ENCODE measurements around the gene MYO5A. TPM values are rescaled to one million over a fixed set of nuclear protein-coding genes. Genes with fewer than 3 reads are reported as not detected.

Gene MYO5A
- total and polyA plus RNA-seq, 9 donors = 3.8 to 26.5 (median 15.1) TPM

GRCh38 chr15:52505151-52505550 is 23.5 kb downstream of the MYO5A start:
- intact Hi-C loops (cut with DNase I) = no loop called here
- no peak overlapping the region for H3K27ac ChIP-seq
- H3K27me3 ChIP-seq = no peaks in the 10 kb centered on the region
- no peak for DNase-seq
- no peaks in the 10 kb centered on the region for H3K4me1 ChIP-seq (ENCODE audit: insufficient read depth)
- H3K36me3 ChIP-seq = no peaks in the 10 kb centered on the region
- TF ChIP-seq EP300 (IDR thresholded peaks at IDR 0.05) (no peak), POLR2A (IDR thresholded peaks at IDR 0.05) (no peak), CTCF (IDR thresholded peaks at IDR 0.05) (no peak)
- no peak overlapping the region for H3K4me3 ChIP-seq
- H3K9me3 ChIP-seq = no peaks in the 10 kb centered on the region
- WGBS, 3 donors = 93 to 96% (median 93%) methylated on average over 6 of the region's 6 CpGs

GRCh38 chr15:52503788-52504496 is 24.7 kb downstream of the MYO5A start:
- intact Hi-C loops (cut with DNase I) = no loop called here
- Histone ChIP-seq H3K4me3 (no peak overlapping the region), H3K27ac (no peak overlapping the region), H3K9me3 (no peaks in the 10 kb centered on the region), H3K27me3 (no peaks in the 10 kb centered on the region), H3K4me1 (ENCODE audit: insufficient read depth) (no peaks in the 10 kb centered on the region), H3K36me3 (no peaks in the 10 kb centered on the region)
- WGBS, 3 donors = 82 to 92% (median 91%) methylated on average over 5 of the region's 5 CpGs
- DNase-seq = no peak
- TF ChIP-seq POLR2A (IDR thresholded peaks at IDR 0.05) (no peak), CTCF (IDR thresholded peaks at IDR 0.05) (no peak), EP300 (IDR thresholded peaks at IDR 0.05) (no peak)

GRCh38 chr15:52502608-52503007 is 26.1 kb downstream of the MYO5A start:
- intact Hi-C loops (cut with DNase I) = no loop called here
- DNase-seq = no peak
- Histone ChIP-seq H3K4me1 (ENCODE audit: insufficient read depth) (no peaks in the 10 kb centered on the region), H3K9me3 (no peaks in the 10 kb centered on the region), H3K36me3 (no peaks in the 10 kb centered on the region), H3K27me3 (no peaks in the 10 kb centered on the region), H3K4me3 (no peak overlapping the region), H3K27ac (no peak overlapping the region)
- no peak for TF ChIP-seq POLR2A (IDR thresholded peaks at IDR 0.05)
- TF ChIP-seq CTCF (IDR thresholded peaks at IDR 0.05) = no peak
- no peak for TF ChIP-seq EP300 (IDR thresholded peaks at IDR 0.05)
- WGBS, 3 donors = 79 to 93% (median 89%) methylated on average over 1 of the region's 1 CpG

- Histone ChIP-seq H3K27me3 (no peaks in the 10 kb centered on the region), H3K4me3 (no peak overlapping the region), H3K36me3 (no peaks in the 10 kb centered on the region), H3K4me1 (ENCODE audit: insufficient read depth) (no peaks in the 10 kb centered on the region), H3K9me3 (no peaks in the 10 kb centered on the region), H3K27ac (no peak overlapping the region)
- 89 to 92% (median 90%) methylated on average over 3 of the region's 3 CpGs for WGBS, 3 donors
- intact Hi-C loops (cut with DNase I) = no loop called here
- no peak for DNase-seq
- TF ChIP-seq POLR2A (IDR thresholded peaks at IDR 0.05) = no peak
- TF ChIP-seq CTCF (IDR thresholded peaks at IDR 0.05) = no peak
- no peak for TF ChIP-seq EP300 (IDR thresholded peaks at IDR 0.05)
Observed at GRCh38 chr15:52499506-52499905, 29.2 kb downstream of the MYO5A start.
